Hepatocyte (in vitro differentiated cells): ENCODE results near the gene CASQ1.

Experiments used
- CTCF ChIP-seq: fragments of 200-600 bp; sonication (generic); IDR thresholded peaks from 2 replicates; pipeline ENCODE4 v1.5.1; 2016; ENCODE audit warnings: antibody characterized with exemption, mild to moderate bottlenecking; ENCODE audit not compliant: poor library complexity
- EZH2 ChIP-seq: fragments of 200-600 bp; sonication (generic); IDR thresholded peaks from 2 replicates; pipeline ENCODE4 v1.6.1; 2016; ENCODE audit warnings: antibody characterized with exemption, mild to moderate bottlenecking, borderline replicate concordance

- TF ChIP-seq CTCF (no peak), EZH2 (no peak)
Observed at GRCh38 chr1:160251011-160251410, 60.6 kb downstream of the CASQ1 start.
